CD8-positive, alpha-beta memory T cell (primary cell): Measurements from ENCODE around the gene COL5A2. TPM values are rescaled to one million over a fixed set of nuclear protein-coding genes. Genes with fewer than 3 reads are reported as not detected.

Experiments
- CTCF ChIA-PET: fragments of 350-600 bp; sonication (Branson Sonifier 250); formaldehyde crosslinking; loops from one replicate; lab custom pipeline; 2021; ENCODE audit warnings: antibody characterized with exemption; lab: Charles Lee
- POLR2A ChIA-PET: fragments of 350-600 bp; sonication (Branson Sonifier 250); formaldehyde crosslinking; loops from one replicate; lab custom pipeline; 2021; ENCODE audit warnings: antibody characterized with exemption; lab: Charles Lee
- DNase-seq, 5 donors: peaks; one replicate each; pipeline versions ENCODE4 v3.0.0 to v3.0.0-alpha.2; 2020 to 2022; ENCODE audit warnings: mixed read lengths in 1 of 5
- H3K27ac ChIP-seq: one replicate; pipeline ENCODE4 v1.7.0; 2013; ENCODE audit warnings: low read depth, mild to moderate bottlenecking, low read length, moderate library complexity
- H3K27me3 ChIP-seq: 2 replicates; pipeline ENCODE4 v1.7.0; 2013; ENCODE audit warnings: low read length, mild to moderate bottlenecking; ENCODE audit not compliant: insufficient read depth, poor library complexity, severe bottlenecking
- H3K36me3 ChIP-seq: 2 replicates; pipeline ENCODE4 v1.7.0; 2013; ENCODE audit warnings: mild to moderate bottlenecking, low read length, moderate library complexity; ENCODE audit not compliant: insufficient read depth
- H3K4me1 ChIP-seq: 2 replicates; pipeline ENCODE4 v1.7.0; 2013; ENCODE audit warnings: mild to moderate bottlenecking, low read length, moderate library complexity; ENCODE audit not compliant: insufficient read depth
- H3K4me3 ChIP-seq: 2 replicates; pipeline ENCODE4 v1.7.0; 2013; ENCODE audit warnings: mild to moderate bottlenecking, low read length
- H3K9me3 ChIP-seq: 2 replicates; pipeline ENCODE4 v1.7.0; 2013; ENCODE audit warnings: mild to moderate bottlenecking, low read length
- H3K27ac Mint-ChIP-seq, 8 donors: one replicate each; pipeline ENCODE4 v1.8.0; 2020 to 2021; ENCODE audit warnings: mixed read lengths in 8 of 8, mild to moderate bottlenecking in 6 of 8, inconsistent platforms in 3 of 8, moderate library complexity in 3 of 8
- H3K27me3 Mint-ChIP-seq, 2 donors: one replicate each; pipeline ENCODE4 v1.8.0; 2020 to 2021; ENCODE audit warnings: mixed read lengths in 2 of 2, mild to moderate bottlenecking in 1 of 2, moderate library complexity in 1 of 2
- H3K36me3 Mint-ChIP-seq, 3 donors: one replicate each; pipeline ENCODE4 v1.8.0; 2020 to 2021; ENCODE audit warnings: mixed read lengths in 3 of 3, inconsistent platforms in 1 of 3, mild to moderate bottlenecking in 1 of 3
- H3K4me1 Mint-ChIP-seq, 3 donors: one replicate each; pipeline ENCODE4 v1.8.0; 2020 to 2021; ENCODE audit warnings: mixed read lengths in 3 of 3, inconsistent platforms in 1 of 3, mild to moderate bottlenecking in 1 of 3
- H3K4me3 Mint-ChIP-seq, 7 donors: one replicate each; pipeline ENCODE4 v1.8.0; 2020 to 2021; ENCODE audit warnings: mixed read lengths in 7 of 7, mild to moderate bottlenecking in 6 of 7, moderate library complexity in 4 of 7, inconsistent platforms in 2 of 7
- H3K9me3 Mint-ChIP-seq, 5 donors: one replicate each; pipeline ENCODE4 v1.8.0; 2020 to 2022; ENCODE audit warnings: mixed read lengths in 5 of 5, mild to moderate bottlenecking in 3 of 5, moderate library complexity in 2 of 5, inconsistent platforms in 1 of 5
- polyA plus RNA-seq: library from polyadenylated mRNA; unstranded; fragments of 300-500 nt; fragmentation: Illumina TruSeq; gene quantifications from one replicate; pipeline ENCODE4 v1.2.3, GENCODE V29; 2021
- total RNA-seq, 2 experiments: library from RNA; stranded (reverse); gene quantifications; one replicate each; pipeline ENCODE4 v1.2.3, GENCODE V29; 2021

Gene COL5A2
- total and polyA plus RNA-seq, 3 experiments from 2014 or later: 0.66 to 1.2 TPM; not detected in 1

DNA sequence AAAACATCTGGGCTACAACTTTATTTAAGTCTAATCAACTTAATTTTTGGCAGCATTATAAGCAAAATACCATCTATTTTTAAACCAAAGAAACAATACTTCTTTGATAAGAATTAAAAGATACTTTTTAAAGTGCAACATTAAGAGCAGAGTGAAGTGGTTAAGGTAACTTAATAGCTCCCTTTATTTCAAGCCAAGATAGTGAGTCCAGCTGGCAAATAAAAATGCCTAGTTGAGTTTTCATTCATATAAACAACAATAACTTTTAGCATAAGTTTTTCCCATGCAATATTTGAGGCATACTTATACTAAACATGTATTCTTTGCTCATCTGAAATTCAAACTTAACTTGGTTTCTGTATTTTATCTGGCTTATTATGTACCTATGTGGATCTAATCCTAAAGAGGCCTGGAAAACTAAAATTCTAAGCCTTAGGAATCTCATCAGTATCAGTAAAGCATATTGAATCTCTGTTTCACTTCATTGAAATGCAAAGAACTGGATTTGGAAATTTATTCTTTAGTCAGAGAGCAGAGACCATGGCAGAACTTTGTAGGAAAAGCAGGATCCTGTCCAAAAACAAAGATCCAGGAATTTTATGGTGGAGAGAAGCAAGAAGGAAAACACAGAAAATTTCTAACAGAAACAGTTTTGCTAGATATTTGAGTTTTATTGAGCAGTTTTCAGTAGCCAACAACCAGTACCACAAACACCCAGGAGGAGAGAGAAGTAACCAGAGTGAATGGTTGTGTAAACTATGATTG, 109.5 kb downstream of the COL5A2 start:
- no peak for DNase-seq
- Mint-ChIP-seq H3K36me3 (no peaks in the 10 kb centered on the region), H3K27ac (peak overlapping the region in 1 of 8 donors; percentile 47), H3K4me3 (no peak overlapping the region), H3K9me3 (no peaks in the 10 kb centered on the region), H3K27me3 (no peaks in the 10 kb centered on the region), H3K4me1 (no peaks in the 10 kb centered on the region)
- no peaks in the 10 kb centered on the region for H3K4me1 ChIP-seq
- H3K4me3 ChIP-seq: no peak overlapping the region
- H3K27me3 ChIP-seq: no peaks in the 10 kb centered on the region
- CTCF ChIA-PET: no interaction called here
- no peak overlapping the region for H3K27ac ChIP-seq
- no peaks in the 10 kb centered on the region for H3K9me3 ChIP-seq
- no peaks in the 10 kb centered on the region for H3K36me3 ChIP-seq
- POLR2A ChIA-PET: no interaction called here

DNA sequence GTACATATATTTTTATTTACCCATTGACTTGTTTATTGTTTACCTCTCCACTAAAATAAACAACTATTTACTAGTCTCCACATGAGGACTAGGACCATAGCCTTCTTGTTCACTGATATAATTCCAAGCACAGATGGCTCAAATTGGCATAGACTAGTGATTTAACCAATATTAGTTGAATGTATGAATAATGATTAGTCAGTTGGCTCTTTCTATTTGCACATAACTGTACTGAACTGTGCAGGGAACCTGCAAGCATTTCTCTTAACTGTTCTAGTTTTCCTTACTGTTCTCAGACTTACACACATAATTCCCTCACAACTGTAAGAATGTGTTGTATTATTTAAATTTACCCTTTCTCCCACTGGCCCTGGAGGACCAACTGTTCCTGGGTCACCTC, 113.5 kb downstream of the COL5A2 start:
- CTCF ChIA-PET: no interaction called here

DNA sequence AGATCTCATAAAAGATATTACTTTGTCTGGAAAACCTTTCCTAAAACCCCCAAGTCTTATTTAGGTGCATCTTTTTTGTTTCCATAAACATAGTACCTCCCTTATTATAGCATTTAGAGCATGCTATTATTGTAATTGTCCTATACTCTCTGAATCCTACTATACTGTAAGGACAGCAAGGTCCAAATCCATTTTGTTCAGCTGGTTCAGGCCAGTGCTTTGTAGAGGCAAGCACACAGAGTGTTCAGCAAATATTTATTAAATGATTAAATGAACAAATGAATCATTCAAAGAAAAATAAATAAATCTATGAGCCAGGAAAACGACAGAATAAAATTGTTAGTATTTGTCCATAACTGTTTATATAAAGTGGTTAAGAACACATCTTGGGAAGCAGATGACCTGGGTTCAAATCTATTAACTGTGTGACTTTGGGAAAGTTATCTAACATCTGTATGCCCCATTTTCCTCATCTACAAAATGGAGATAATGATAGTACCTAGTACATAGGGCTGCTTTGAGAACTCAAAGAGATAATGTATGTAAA, 119.4 kb downstream of the COL5A2 start:
- no peak overlapping the region for H3K4me3 Mint-ChIP-seq
- H3K9me3 ChIP-seq: no peaks in the 10 kb centered on the region
- DNase-seq: no peak
- H3K36me3 Mint-ChIP-seq: no peaks in the 10 kb centered on the region
- POLR2A ChIA-PET: no interaction called here
- no peaks in the 10 kb centered on the region for H3K4me1 ChIP-seq
- no peaks in the 10 kb centered on the region for H3K4me1 Mint-ChIP-seq
- H3K27me3 Mint-ChIP-seq: no peaks in the 10 kb centered on the region
- no peak overlapping the region for H3K27ac Mint-ChIP-seq
- no peaks in the 10 kb centered on the region for H3K27me3 ChIP-seq
- CTCF ChIA-PET: no interaction called here
- H3K36me3 ChIP-seq: no peaks in the 10 kb centered on the region
- no peak overlapping the region for H3K27ac ChIP-seq
- no peak overlapping the region for H3K4me3 ChIP-seq
- H3K9me3 Mint-ChIP-seq: no peaks in the 10 kb centered on the region

More for the DNA sequence above, 113.5 kb downstream of the COL5A2 start:
- no peak overlapping the region for H3K4me3 ChIP-seq
- Mint-ChIP-seq H3K27ac (no peak overlapping the region), H3K9me3 (no peaks in the 10 kb centered on the region), H3K4me1 (no peaks in the 10 kb centered on the region), H3K4me3 (no peak overlapping the region), H3K27me3 (no peaks in the 10 kb centered on the region), H3K36me3 (no peaks in the 10 kb centered on the region)
- no peak overlapping the region for H3K27ac ChIP-seq
- no peaks in the 10 kb centered on the region for H3K36me3 ChIP-seq
- DNase-seq: no peak
- no peaks in the 10 kb centered on the region for H3K27me3 ChIP-seq
- no peaks in the 10 kb centered on the region for H3K9me3 ChIP-seq
- no peaks in the 10 kb centered on the region for H3K4me1 ChIP-seq
- POLR2A ChIA-PET: no interaction called here

DNA sequence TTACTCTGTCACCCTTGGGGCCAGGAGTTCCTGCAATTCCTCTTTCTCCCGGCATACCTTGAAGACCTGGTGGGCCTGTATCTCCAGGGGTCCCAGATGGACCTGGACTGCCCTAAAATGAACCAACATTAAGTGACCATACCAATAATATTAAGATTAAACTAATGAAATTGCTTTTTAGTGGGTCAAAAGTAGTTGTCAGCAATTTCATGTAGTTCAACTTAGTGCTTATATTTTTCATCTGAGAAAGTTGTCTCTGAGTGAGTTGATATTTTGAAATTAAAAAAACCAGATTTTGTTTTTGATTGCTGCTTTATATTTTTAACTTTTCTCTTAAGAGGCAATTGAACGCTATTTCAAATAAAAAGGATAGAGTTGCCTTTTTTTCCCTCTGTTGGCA, 122.2 kb downstream of the COL5A2 start:
- no peaks in the 10 kb centered on the region for H3K4me1 Mint-ChIP-seq
- no peak overlapping the region for H3K27ac Mint-ChIP-seq
- peaks cover 0 to 2% of the 10 kb centered on the region in 2 donors for H3K27me3 Mint-ChIP-seq
- no peak overlapping the region for H3K4me3 Mint-ChIP-seq
- Histone ChIP-seq H3K4me1 (no peaks in the 10 kb centered on the region), H3K9me3 (no peaks in the 10 kb centered on the region), H3K27ac (no peak overlapping the region), H3K36me3 (no peaks in the 10 kb centered on the region), H3K4me3 (no peak overlapping the region), H3K27me3 (no peaks in the 10 kb centered on the region)
- DNase-seq: no peak
- no peaks in the 10 kb centered on the region for H3K9me3 Mint-ChIP-seq
- POLR2A ChIA-PET: no interaction called here
- H3K36me3 Mint-ChIP-seq: no peaks in the 10 kb centered on the region
- CTCF ChIA-PET: no interaction called here

DNA sequence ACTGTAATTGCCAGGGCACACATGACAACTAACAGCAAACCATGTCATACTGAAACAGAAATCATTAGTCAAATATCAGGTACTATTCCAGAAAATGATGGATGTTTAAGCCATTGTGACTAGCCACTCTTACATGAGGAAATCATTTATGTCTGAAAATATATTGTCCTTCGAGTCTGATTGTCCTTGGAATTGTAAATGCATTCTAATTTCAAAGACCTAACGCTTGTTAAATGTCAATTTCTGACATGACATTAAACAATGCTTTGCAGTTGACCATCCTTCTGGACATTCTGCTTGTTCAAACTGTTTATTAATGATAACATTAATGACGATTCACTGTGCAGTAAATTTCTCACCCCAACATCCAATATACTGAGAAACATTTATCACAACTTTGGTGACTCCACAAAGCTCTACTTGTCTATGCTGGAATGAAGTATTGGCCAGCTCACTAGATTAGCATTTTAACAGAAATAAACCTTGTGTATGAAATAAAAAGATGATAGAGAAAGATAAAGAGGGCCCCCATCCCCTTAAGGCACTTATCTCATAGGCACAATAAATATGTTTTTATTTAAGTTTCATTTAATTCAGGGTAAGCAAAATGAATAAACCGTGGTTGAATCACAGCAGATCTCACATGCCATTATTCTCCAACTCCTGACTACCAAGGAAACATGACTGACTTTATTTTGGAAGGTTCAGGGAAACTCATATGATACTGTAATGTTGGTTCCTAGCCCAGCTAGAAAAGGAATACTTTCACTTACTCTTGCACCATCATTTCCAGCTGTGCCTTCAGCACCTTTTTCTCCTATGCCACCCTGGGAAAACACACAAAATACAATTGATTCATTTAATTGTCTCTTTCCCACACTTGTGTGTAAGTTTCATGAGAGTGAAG, 123.1 kb downstream of the COL5A2 start:
- Mint-ChIP-seq H3K4me1 (no peaks in the 10 kb centered on the region), H3K4me3 (no peak overlapping the region), H3K27me3 (peaks cover 0 to 2% of the 10 kb centered on the region in 2 donors), H3K27ac (no peak overlapping the region), H3K9me3 (no peaks in the 10 kb centered on the region), H3K36me3 (no peaks in the 10 kb centered on the region)
- Histone ChIP-seq H3K36me3 (no peaks in the 10 kb centered on the region), H3K4me1 (no peaks in the 10 kb centered on the region), H3K4me3 (no peak overlapping the region), H3K27me3 (no peaks in the 10 kb centered on the region), H3K27ac (no peak overlapping the region), H3K9me3 (no peaks in the 10 kb centered on the region)
- ChIA-PET POLR2A (no interaction called here), CTCF (no interaction called here)
- no peak for DNase-seq

DNA sequence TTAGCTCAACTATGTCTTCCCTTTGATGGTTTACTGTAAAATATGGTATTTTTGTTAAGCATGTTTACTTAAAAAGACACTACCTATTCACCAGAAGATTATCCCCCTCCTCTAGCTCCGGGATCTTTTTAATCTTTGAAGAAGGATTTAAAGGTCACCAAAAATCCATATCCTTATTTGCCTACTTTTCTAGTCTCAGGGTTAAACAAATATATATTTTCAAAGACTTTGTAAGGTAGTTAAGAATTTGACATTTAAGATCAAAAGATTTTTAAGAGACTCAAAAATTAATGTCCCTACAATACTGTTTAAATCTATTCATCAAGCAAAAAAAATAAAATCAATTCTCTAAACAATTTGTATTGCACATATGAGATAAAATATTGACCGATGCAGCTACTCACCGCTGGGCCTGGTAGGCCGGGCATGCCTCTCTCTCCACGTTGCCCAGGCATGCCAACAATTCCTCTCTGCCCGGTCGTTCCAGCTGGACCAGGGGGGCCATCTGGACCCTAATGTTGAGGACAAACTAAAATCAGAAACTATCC, 129.3 kb downstream of the COL5A2 start:
- CTCF ChIA-PET: no interaction called here
- no peaks in the 10 kb centered on the region for H3K27me3 ChIP-seq
- no peak for DNase-seq
- H3K27ac Mint-ChIP-seq: no peak overlapping the region
- H3K9me3 ChIP-seq: no peaks in the 10 kb centered on the region
- no peaks in the 10 kb centered on the region for H3K4me1 Mint-ChIP-seq
- H3K36me3 ChIP-seq: no peaks in the 10 kb centered on the region
- H3K36me3 Mint-ChIP-seq: no peaks in the 10 kb centered on the region
- no peak overlapping the region for H3K4me3 Mint-ChIP-seq
- no peak overlapping the region for H3K27ac ChIP-seq
- no peaks in the 10 kb centered on the region for H3K9me3 Mint-ChIP-seq
- no peaks in the 10 kb centered on the region for H3K4me1 ChIP-seq
- no peak overlapping the region for H3K4me3 ChIP-seq
- H3K27me3 Mint-ChIP-seq: peaks cover 0 to 2% of the 10 kb centered on the region in 2 donors
- POLR2A ChIA-PET: no interaction called here

DNA sequence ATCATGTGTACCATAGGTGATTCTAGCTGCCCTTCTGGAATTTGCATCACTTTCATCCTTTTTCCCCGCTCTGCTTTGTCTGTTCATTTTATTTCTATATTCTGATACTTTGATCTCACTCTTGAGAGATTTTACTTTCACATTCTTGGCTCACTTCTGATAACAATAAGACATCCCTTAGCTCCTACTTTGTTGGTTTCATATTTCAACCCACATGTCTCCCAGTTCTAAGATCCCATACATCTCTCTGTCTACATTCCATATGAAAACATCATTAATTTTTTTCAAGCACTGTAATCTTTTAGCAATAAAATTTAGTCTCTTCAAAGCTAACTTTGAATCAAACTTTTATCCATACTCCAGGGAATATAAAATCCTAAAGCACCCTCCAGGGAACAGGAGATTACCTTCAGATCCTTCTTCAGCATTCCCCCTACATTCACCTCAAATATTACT, 129.8 kb downstream of the COL5A2 start:
- Histone ChIP-seq H3K9me3 (no peaks in the 10 kb centered on the region), H3K27ac (no peak overlapping the region), H3K27me3 (no peaks in the 10 kb centered on the region), H3K4me1 (no peaks in the 10 kb centered on the region), H3K36me3 (no peaks in the 10 kb centered on the region), H3K4me3 (no peak overlapping the region)
- H3K4me1 Mint-ChIP-seq: no peaks in the 10 kb centered on the region
- H3K27me3 Mint-ChIP-seq: peaks cover 0 to under 1% of the 10 kb centered on the region in 2 donors
- H3K9me3 Mint-ChIP-seq: no peaks in the 10 kb centered on the region
- H3K36me3 Mint-ChIP-seq: no peaks in the 10 kb centered on the region
- H3K4me3 Mint-ChIP-seq: no peak overlapping the region
- ChIA-PET CTCF (no interaction called here), POLR2A (interaction anchor here (0.6 kb wide), 1 partner anchor 10 kb away, joined by 5 read pairs; no protein-coding TSS in a partner anchor)
- DNase-seq: no peak
- no peak overlapping the region for H3K27ac Mint-ChIP-seq

DNA sequence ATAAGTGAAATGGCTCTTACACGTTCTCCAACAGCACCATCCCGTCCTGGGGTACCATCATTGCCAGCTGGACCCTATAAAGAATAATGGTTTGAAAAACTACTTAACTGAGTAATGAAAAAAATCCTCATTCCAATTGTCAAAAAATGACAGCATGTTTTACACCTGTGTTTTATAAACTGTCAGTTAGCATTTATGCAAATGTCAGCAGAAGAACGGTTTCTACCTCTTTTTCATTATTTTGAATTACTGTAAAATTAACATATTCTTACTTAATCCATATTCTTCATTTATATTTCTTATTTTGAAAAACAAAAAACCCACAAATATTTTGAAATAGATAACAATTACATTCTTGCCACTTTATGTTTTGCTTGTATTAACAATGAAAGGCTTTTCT, 131.4 kb downstream of the COL5A2 start:
- POLR2A ChIA-PET: no interaction called here
- CTCF ChIA-PET: no interaction called here
- no peaks in the 10 kb centered on the region for H3K4me1 ChIP-seq
- H3K4me1 Mint-ChIP-seq: no peaks in the 10 kb centered on the region
- no peak overlapping the region for H3K27ac ChIP-seq
- H3K27ac Mint-ChIP-seq: no peak overlapping the region
- H3K36me3 Mint-ChIP-seq: no peaks in the 10 kb centered on the region
- H3K27me3 ChIP-seq: no peaks in the 10 kb centered on the region
- no peak overlapping the region for H3K4me3 Mint-ChIP-seq
- no peaks in the 10 kb centered on the region for H3K9me3 Mint-ChIP-seq
- H3K4me3 ChIP-seq: no peak overlapping the region
- no peaks in the 10 kb centered on the region for H3K9me3 ChIP-seq
- H3K27me3 Mint-ChIP-seq: no peaks in the 10 kb centered on the region
- DNase-seq: no peak
- no peaks in the 10 kb centered on the region for H3K36me3 ChIP-seq
